ENCODE data around the gene NHLRC4. TPM values are rescaled to one million over a fixed set of nuclear protein-coding genes. Genes with fewer than 3 reads are reported as not detected.

NHLRC4 gene
- total and polyA plus RNA-seq, 4 donors: 0.17 to 7.0 (median 0.25) TPM; not detected in 1

GRCh38 chr16:575354-576196 is 8.8 kb downstream of the NHLRC4 start (continued):
- no peak for TF ChIP-seq HNF4G (IDR thresholded peaks at IDR 0.05)

- no peaks in the 10 kb centered on the region for H3K27me3 ChIP-seq (ENCODE audit: control insufficient read depth in 4 of 4, insufficient read depth in 4 of 4, low read length in 3 of 4)
- TF ChIP-seq, protein P1, sequence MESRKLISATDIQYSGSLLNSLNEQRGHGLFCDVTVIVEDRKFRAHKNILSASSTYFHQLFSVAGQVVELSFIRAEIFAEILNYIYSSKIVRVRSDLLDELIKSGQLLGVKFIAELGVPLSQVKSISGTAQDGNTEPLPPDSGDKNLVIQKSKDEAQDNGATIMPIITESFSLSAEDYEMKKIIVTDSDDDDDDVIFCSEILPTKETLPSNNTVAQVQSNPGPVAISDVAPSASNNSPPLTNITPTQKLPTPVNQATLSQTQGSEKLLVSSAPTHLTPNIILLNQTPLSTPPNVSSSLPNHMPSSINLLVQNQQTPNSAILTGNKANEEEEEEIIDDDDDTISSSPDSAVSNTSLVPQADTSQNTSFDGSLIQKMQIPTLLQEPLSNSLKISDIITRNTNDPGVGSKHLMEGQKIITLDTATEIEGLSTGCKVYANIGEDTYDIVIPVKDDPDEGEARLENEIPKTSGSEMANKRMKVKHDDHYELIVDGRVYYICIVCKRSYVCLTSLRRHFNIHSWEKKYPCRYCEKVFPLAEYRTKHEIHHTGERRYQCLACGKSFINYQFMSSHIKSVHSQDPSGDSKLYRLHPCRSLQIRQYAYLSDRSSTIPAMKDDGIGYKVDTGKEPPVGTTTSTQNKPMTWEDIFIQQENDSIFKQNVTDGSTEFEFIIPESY (IDR thresholded peaks at IDR 0.05): no peak
- no peak for TF ChIP-seq ATF3 (IDR thresholded peaks at IDR 0.05)
- TF ChIP-seq FOXA2 (IDR thresholded peaks at IDR 0.05): no peak
- TF ChIP-seq NR2F2 (IDR thresholded peaks at IDR 0.05): no peak
- no peak for TF ChIP-seq RXRA (IDR thresholded peaks at IDR 0.05)
- no peak overlapping the region for H3K9ac ChIP-seq (ENCODE audit: low read depth in 1 of 2, low read length in 2 of 2)
- 82% methylated on average over 21 of the region's 21 CpGs for WGBS
- no peak overlapping the region for H3K4me3 ChIP-seq (ENCODE audit: low read depth in 1 of 3, low read length in 3 of 3)
- H3K36me3 ChIP-seq (ENCODE audit: control insufficient read depth in 4 of 4, insufficient read depth in 3 of 4, low read depth in 1 of 4, low read length in 3 of 4): peaks cover 0 to 7% (median under 1%) of the 10 kb centered on the region in 4 donors
- DNase-seq (ENCODE audit: low spot score): no peak
- H3K27ac ChIP-seq (ENCODE audit: low read depth in 1 of 2, low read length in 2 of 2): no peak overlapping the region
- H3K9me3 ChIP-seq (ENCODE audit: control insufficient read depth in 4 of 4, low read length in 3 of 4): no peaks in the 10 kb centered on the region
- peaks cover 0 to 17% (median 6%) of the 10 kb centered on the region in 4 donors for H3K4me1 ChIP-seq (ENCODE audit: control insufficient read depth in 4 of 4, insufficient read depth in 4 of 4, low read length in 3 of 4)
These were observed 9.5 kb downstream of the NHLRC4 start for GRCh38 chr16:576197-576822.

DNA sequence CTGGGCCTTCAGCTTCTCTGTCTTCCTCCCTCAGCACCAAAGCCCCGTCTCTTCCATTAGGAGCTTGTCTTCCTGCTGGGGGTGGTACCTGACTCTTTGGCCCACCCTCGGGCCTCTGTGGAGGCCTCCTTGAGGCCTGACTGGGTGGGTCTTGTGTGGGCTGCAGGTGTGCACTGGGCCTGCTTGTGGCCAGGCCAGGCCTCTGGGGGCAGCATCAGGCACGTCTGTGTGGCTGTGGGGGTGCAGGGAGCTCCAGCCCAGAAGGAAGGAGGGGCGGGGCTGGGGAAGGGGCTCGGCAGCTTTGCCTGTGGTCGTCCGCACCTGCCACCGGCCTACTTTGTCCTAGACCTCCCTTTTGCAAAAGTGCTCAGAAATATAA is 10.0 kb downstream of the NHLRC4 start:
- Histone ChIP-seq H3K4me1 (ENCODE audit: control insufficient read depth in 4 of 4, insufficient read depth in 4 of 4, low read length in 3 of 4) (peaks cover 0 to 15% (median 6%) of the 10 kb centered on the region in 4 donors), H3K4me3 (ENCODE audit: low read depth in 1 of 3, low read length in 3 of 3) (no peak overlapping the region), H3K9me3 (ENCODE audit: control insufficient read depth in 4 of 4, low read length in 3 of 4) (no peaks in the 10 kb centered on the region), H3K27ac (ENCODE audit: low read depth in 1 of 2, low read length in 2 of 2) (no peak overlapping the region), H3K9ac (ENCODE audit: low read depth in 1 of 2, low read length in 2 of 2) (no peak overlapping the region), H3K36me3 (ENCODE audit: control insufficient read depth in 4 of 4, insufficient read depth in 3 of 4, low read depth in 1 of 4, low read length in 3 of 4) (peaks cover 0 to 7% (median under 1%) of the 10 kb centered on the region in 4 donors), H3K27me3 (ENCODE audit: control insufficient read depth in 4 of 4, insufficient read depth in 4 of 4, low read length in 3 of 4) (no peaks in the 10 kb centered on the region)
- TF ChIP-seq, protein P1 (IDR thresholded peaks at IDR 0.05): no peak
- TF ChIP-seq FOXA2 (IDR thresholded peaks at IDR 0.05) (no peak), EGR1 (IDR thresholded peaks at IDR 0.05; ENCODE audit: low read depth in 2 of 2) (no peak), NR2F2 (IDR thresholded peaks at IDR 0.05) (no peak), FOXA1 (IDR thresholded peaks at IDR 0.05) (no peak)
- 83% methylated on average over 8 of the region's 8 CpGs for WGBS
- no peak for DNase-seq (ENCODE audit: low spot score)

- H3K36me3 ChIP-seq (ENCODE audit: control insufficient read depth in 4 of 4, insufficient read depth in 3 of 4, low read depth in 1 of 4, low read length in 3 of 4): peaks cover 0 to 7% (median under 1%) of the 10 kb centered on the region in 4 donors
- peaks cover 0 to 18% (median 7%) of the 10 kb centered on the region in 4 donors for H3K4me1 ChIP-seq (ENCODE audit: control insufficient read depth in 4 of 4, insufficient read depth in 4 of 4, low read length in 3 of 4)
- WGBS: 92% methylated on average over 13 of the region's 13 CpGs
- H3K27ac ChIP-seq (ENCODE audit: low read depth in 1 of 2, low read length in 2 of 2): no peak overlapping the region
- no peak for DNase-seq (ENCODE audit: low spot score)
- no peaks in the 10 kb centered on the region for H3K27me3 ChIP-seq (ENCODE audit: control insufficient read depth in 4 of 4, insufficient read depth in 4 of 4, low read length in 3 of 4)
- no peaks in the 10 kb centered on the region for H3K9me3 ChIP-seq (ENCODE audit: control insufficient read depth in 4 of 4, low read length in 3 of 4)
- H3K9ac ChIP-seq (ENCODE audit: low read depth in 1 of 2, low read length in 2 of 2): no peak overlapping the region
- H3K4me3 ChIP-seq (ENCODE audit: low read depth in 1 of 3, low read length in 3 of 3): no peak overlapping the region
- TF ChIP-seq FOXA1 (IDR thresholded peaks at IDR 0.05) (no peak), NR2F2 (IDR thresholded peaks at IDR 0.05) (no peak), RXRA (IDR thresholded peaks at IDR 0.05) (no peak), JUND (IDR thresholded peaks at IDR 0.05) (no peak), RAD21 (IDR thresholded peaks at IDR 0.05) (no peak), REST (IDR thresholded peaks at IDR 0.05) (no peak)
- TF ChIP-seq, protein P2, sequence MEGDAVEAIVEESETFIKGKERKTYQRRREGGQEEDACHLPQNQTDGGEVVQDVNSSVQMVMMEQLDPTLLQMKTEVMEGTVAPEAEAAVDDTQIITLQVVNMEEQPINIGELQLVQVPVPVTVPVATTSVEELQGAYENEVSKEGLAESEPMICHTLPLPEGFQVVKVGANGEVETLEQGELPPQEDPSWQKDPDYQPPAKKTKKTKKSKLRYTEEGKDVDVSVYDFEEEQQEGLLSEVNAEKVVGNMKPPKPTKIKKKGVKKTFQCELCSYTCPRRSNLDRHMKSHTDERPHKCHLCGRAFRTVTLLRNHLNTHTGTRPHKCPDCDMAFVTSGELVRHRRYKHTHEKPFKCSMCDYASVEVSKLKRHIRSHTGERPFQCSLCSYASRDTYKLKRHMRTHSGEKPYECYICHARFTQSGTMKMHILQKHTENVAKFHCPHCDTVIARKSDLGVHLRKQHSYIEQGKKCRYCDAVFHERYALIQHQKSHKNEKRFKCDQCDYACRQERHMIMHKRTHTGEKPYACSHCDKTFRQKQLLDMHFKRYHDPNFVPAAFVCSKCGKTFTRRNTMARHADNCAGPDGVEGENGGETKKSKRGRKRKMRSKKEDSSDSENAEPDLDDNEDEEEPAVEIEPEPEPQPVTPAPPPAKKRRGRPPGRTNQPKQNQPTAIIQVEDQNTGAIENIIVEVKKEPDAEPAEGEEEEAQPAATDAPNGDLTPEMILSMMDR (IDR thresholded peaks at IDR 0.05; ENCODE audit: low read depth, low read length, missing input control): no peak
These were observed 11.0 kb downstream of the NHLRC4 start for GRCh38 chr16:577796-578195.

Measured in liver (tissue), 9 donors.